Vagina (tissue), 2 donors: Measurements from ENCODE around the gene NUP93.

Source experiments
- POLR2AphosphoS5 ChIP-seq, 2 donors: sonication (generic); formaldehyde crosslinking; IDR thresholded peaks; one replicate each; pipeline ENCODE4 v1.9.0; 2017; ENCODE audit warnings: antibody characterized with exemption in 2 of 2, mild to moderate bottlenecking in 2 of 2, low read depth in 1 of 2; ENCODE audit not compliant: insufficient read depth in 1 of 2
- TF ChIP-seq, protein P1 (sequence below), 3 experiments: fragments of 450-650 bp in 2 of 3; fragments of 200-600 bp in 1 of 3; sonication (generic) in 1 of 3; IDR thresholded peaks; one replicate each; pipeline ENCODE4 v1.5.1; 2017 to 2019; ENCODE audit warnings: antibody characterized with exemption in 3 of 3, mild to moderate bottlenecking in 2 of 3, moderate library complexity in 2 of 3

DNA sequence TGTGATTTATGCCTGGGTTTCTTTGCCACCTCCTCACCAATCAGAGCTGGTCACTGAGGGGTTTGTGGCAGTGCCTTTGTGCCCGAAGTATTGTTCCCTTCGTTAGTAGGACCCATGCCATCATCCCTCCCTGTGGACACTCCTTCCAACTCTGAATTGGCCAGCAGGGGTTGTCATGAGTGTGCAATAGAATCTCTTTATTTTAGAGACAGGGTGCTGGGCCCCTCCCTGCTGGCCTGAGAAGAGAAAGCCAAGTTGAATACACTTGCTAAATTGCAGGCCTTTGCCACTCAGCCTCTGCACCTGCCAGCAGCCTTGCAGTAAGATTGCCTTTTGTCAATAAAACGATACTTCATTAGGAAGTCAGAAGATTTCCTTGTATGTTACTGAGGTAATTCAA lies 94.4 kb downstream of the NUP93 start:
- TF ChIP-seq, protein P1, sequence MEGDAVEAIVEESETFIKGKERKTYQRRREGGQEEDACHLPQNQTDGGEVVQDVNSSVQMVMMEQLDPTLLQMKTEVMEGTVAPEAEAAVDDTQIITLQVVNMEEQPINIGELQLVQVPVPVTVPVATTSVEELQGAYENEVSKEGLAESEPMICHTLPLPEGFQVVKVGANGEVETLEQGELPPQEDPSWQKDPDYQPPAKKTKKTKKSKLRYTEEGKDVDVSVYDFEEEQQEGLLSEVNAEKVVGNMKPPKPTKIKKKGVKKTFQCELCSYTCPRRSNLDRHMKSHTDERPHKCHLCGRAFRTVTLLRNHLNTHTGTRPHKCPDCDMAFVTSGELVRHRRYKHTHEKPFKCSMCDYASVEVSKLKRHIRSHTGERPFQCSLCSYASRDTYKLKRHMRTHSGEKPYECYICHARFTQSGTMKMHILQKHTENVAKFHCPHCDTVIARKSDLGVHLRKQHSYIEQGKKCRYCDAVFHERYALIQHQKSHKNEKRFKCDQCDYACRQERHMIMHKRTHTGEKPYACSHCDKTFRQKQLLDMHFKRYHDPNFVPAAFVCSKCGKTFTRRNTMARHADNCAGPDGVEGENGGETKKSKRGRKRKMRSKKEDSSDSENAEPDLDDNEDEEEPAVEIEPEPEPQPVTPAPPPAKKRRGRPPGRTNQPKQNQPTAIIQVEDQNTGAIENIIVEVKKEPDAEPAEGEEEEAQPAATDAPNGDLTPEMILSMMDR (IDR thresholded peaks at IDR 0.05): no peak
- TF ChIP-seq POLR2AphosphoS5 (IDR thresholded peaks at IDR 0.05; ENCODE audit: insufficient read depth in 1 of 2, low read depth in 1 of 2): no peak
